ENCODE results near the gene PRAMEF6.
"Not testable (repeated sequence)": the region's sequence is repeated elsewhere in the genome, so short reads cannot be mapped to it uniquely, and the experiment has no call there.

The PRAMEF6 gene

GRCh38 chr1:12947480-12947879 lies at the start of gene PRAMEF6:
Gene PRAMEF6 (minus strand): TSS chr1:12947580. CDS start chr1:12942518, 5,062 bp downstream.
- DNase-seq: not testable (repeated sequence)

DNA sequence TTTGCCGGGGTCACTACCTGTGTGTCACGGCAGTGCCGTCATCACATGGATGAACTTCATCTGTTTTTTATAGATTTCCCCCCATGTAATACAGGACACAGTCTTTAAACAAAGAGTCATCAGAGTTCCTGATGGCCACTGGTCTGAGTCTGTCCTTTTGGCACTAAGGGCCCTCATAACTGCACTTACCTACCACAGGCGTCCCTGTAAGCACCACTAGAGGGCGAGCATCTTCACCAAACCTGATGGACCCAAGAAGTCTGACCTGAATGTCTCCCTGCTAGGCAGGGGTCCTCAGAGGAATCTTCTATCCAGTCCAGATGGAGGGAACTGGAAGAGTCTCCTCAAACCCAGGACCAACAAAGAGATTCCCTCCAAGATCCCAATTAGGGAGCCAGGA lies 23.0 kb downstream of the PRAMEF6 start:
- not testable (repeated sequence) for DNase-seq

GRCh38 chr1:12921749-12922148 lies 25.6 kb downstream of the PRAMEF6 start:
- DNase-seq: not testable (repeated sequence)

- not testable (repeated sequence) for DNase-seq
Measured at GRCh38 chr1:12916310-12916709, 31.1 kb downstream of the PRAMEF6 start, which contains the start of gene PRAMEF7. Gene PRAMEF7 (plus strand): TSS chr1:12916610. CDS start chr1:12917693, 1,083 bp downstream.

GRCh38 chr1:12903793-12904572 lies 43.4 kb downstream of the PRAMEF6 start:
- DNase-seq: not testable (repeated sequence)

DNA sequence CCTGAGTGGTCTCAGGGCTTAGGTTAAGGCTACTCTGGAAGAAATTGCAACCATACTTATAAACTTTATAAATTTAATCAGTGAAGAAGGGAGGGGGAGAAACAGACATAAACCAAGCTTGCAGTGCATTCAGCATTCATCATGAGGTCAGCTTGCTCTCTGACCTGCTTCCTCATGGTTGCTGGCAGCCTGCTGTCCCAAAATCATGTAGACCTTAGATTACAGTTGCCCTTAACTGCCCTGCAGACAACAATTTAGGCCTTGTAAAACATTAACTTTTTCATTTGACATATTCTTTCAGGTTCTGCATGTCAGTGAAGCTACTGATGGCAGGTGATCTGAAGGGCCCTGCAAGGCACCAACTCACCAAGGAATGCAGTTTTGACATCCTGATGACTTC lies 48.2 kb downstream of the PRAMEF6 start:
- not testable (repeated sequence) for DNase-seq

GRCh38 chr1:12898170-12898569 lies 49.2 kb downstream of the PRAMEF6 start, which contains the start of gene PRAMEF10:
Gene PRAMEF10 (minus strand): TSS chr1:12898270. CDS start chr1:12895847, 2,423 bp downstream.
- not testable (repeated sequence) for DNase-seq

Measured in inflammatory macrophage treated with lipopolysaccharide for 4 hours (primary cell).